Lower leg skin (tissue), 3 donors: ENCODE results near the gene MICAL2.

Source experiments
- POLR2A ChIP-seq, 2 donors: fragments of 450-650 bp; IDR thresholded peaks; one replicate each; pipeline ENCODE4 v1.6.1; 2016 to 2017; ENCODE audit warnings: antibody characterized with exemption in 2 of 2, mild to moderate bottlenecking in 1 of 2, moderate library complexity in 1 of 2
- TF ChIP-seq, protein P1 (sequence below), 3 donors: fragments of 450-650 bp; IDR thresholded peaks; one replicate each; pipeline ENCODE4 v1.5.1; 2016; ENCODE audit warnings: antibody characterized with exemption in 3 of 3, mild to moderate bottlenecking in 3 of 3, moderate library complexity in 2 of 3

DNA sequence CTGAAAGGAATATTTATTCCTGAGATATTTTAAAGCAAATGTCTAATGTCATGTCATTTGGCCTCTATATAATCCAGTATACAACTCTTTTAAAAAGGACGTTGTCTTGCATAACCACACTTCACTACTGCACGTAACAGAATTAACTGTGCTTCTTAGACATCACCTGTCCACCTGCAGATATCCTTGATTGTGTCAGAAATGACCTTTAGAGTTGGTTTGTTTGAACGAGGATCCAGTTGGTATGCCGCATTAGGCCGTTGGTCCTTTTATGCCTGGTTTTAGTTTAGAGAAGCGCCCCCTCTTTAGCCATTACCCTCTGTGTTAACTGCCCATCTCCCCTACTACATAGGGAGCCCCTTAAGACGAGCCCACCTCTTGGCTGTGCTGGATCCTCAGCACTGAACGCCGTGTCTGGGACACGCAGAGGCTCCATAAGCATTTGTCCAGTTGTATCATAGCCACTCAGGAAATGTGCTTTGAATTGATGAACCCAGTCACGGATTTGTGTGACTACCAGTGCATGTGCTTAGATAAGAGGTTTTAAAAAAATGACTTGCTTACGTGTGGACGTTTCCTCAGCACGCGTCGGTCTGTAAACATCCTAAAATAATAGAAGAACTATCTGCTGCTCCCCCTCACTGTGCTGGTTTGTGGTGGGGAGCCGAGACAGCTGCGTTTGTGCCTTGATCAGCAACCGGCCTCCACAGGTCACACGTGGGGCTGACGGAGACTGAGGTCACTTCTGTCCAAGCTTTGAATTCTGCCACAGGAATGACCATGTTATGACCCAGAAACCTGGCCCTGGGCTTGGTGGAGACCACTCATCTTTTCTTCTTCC is 4.0 kb downstream of the MICAL2 start:
- TF ChIP-seq POLR2A (IDR thresholded peaks at IDR 0.05): no peak
- TF ChIP-seq, protein P1, sequence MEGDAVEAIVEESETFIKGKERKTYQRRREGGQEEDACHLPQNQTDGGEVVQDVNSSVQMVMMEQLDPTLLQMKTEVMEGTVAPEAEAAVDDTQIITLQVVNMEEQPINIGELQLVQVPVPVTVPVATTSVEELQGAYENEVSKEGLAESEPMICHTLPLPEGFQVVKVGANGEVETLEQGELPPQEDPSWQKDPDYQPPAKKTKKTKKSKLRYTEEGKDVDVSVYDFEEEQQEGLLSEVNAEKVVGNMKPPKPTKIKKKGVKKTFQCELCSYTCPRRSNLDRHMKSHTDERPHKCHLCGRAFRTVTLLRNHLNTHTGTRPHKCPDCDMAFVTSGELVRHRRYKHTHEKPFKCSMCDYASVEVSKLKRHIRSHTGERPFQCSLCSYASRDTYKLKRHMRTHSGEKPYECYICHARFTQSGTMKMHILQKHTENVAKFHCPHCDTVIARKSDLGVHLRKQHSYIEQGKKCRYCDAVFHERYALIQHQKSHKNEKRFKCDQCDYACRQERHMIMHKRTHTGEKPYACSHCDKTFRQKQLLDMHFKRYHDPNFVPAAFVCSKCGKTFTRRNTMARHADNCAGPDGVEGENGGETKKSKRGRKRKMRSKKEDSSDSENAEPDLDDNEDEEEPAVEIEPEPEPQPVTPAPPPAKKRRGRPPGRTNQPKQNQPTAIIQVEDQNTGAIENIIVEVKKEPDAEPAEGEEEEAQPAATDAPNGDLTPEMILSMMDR (IDR thresholded peaks at IDR 0.05): no peak
